DMS114 treated with DMSO at 0.1 percent for 48 hours (cell line): ENCODE measurements around the gene PHTF2.
"Not testable (repeated sequence)": the region's sequence is repeated elsewhere in the genome, so short reads cannot be mapped to it uniquely, and the experiment has no call there.

Experiments
- DNase-seq: peaks from one replicate; lab custom pipeline; 2025; ENCODE audit not compliant: unreplicated experiment; lab: John Stamatoyannopoulos, UW

The PHTF2 gene

DNA sequence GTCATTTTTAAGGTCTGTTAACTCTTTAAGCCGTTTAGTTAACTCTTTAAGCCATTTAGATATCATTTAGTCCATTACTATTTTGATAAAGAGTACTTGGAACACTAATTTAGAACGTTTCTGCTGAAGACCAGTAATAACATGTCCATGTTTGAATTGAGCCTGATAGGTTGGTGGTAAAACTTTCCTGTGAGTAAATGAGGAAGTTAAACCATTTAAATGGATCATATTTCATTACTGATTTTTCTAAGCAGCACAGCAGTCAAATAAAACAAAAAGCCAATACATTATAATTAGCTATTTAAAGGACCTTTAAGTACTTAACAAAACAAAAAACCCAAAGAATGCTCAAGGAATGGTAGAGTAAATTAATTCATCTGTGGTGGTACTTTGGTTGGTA is 29.4 kb downstream of the PHTF2 start:
- no peak for DNase-seq

DNA sequence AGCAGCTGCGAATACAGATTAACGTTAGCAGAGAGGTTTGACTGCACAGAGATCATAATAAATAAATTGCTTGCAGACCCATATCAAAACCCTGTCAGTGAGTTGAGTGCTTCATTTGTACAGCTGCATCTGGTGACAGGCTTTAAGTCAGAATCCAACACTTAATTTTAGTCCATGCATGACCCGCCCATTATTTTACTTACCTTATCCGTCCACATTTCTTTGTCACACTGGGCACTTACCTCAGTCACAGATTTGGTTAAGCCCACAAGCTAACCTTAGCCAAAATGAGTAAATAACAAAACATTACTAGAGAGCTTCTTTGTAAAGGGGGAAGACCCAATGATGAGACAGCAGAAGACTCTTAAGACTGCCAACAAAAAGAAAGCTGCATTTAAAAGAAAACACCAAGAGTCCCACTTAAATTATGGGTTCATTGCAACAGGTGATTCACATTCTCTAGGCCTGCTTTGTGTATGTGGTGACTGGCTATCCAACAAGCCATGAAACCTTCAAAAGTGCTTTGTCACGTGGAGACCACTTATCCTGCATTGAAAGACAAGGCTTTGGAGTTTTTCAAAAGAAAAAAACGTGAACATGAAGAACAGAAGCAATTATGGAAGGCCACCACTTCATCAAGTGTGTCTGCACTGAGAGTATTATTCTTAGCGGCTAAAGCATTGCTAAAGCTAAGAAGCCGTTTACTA is 32.2 kb downstream of the PHTF2 start:
- DNase-seq = no peak

DNA sequence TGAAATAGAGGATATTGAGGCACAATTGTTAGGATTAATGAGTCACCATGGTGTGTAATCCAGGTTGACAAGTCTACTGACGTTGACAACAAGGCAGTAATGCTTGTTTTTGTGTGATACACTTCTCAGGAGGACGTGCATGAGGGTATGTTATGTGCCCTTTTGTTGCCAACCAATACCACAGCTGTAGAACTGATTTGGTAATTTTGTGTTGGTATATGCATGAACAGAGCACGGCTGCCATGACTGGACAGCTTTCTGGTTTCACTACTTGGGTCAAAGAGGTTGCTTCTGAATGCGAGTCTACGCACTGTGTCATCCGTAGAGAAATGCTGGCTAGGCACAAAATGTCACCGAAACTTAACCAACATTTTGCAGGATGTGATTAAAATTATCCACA is 32.9 kb downstream of the PHTF2 start:
- DNase-seq = no peak

DNA sequence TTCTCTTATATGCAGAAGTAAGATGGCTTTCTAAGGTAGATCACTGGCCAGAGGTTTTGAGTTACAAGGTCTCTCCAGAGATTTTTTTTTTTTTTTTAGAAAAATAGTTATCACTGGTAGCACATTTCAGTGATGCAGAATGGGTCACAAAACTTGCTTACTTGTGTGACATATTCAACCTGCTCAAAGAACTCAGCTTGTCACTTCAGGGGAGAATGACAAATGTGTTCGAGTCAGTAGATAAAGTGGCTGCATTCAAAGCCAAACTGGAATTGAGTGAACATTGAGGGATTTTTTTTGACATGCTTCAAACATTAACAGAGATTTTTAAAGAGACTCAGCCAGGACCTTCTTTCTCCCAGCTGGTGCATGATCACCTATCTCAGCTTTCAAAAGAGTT is 33.4 kb downstream of the PHTF2 start:
- no peak for DNase-seq

- DNase-seq = no peak
These were observed 34.6 kb downstream of the PHTF2 start for GRCh38 chr7:77833136-77833535.

DNA sequence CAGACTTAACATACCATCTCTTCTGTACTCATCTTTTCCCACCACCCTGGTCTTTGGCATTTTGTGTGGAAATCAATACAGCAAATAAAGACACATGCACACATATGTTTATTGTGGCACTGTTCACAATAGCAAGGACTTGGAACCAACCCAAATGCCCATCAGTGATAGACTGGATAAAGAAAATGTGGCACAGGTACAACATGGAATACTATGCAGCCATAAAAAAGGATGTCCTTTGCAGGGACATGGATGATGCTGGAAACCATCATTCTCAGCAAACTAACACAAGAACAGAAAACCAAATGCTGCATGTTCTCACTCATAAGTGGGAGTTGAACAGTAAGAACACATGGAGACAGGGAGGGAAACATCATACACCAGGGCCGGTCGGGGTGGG is 37.9 kb downstream of the PHTF2 start:
- DNase-seq = not testable (repeated sequence)

- DNase-seq = no peak
These were observed 38.7 kb downstream of the PHTF2 start for GRCh38 chr7:77837275-77837674.

- no peak for DNase-seq
These were observed 39.4 kb downstream of the PHTF2 start for GRCh38 chr7:77837966-77838365.

DNA sequence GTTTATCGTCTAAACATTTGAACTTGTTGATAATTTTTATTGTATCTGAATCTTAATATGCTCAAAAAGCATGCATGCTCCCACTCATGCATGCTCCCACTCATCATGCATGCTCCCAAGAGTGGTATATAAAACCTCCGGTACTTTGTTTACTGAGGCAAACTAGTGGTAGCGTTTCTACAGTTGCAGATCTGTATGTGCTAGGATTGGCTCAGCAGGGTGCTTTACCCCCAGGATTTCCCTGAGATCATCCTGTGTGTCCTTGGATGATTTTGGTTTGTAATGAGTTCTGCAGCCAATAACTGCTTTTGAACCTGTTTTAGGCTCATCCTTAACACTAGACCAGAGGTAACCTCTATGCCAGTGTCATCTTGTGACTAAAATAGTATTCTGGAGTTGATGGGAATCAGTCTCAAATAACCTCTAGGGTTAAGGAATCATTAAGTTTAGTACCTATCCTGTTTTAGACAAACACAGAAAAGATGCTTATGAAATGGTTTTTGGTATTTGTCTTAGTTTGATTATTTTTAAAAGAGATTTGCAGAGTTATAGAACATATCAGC is 40.4 kb downstream of the PHTF2 start:
- DNase-seq = no peak

DNA sequence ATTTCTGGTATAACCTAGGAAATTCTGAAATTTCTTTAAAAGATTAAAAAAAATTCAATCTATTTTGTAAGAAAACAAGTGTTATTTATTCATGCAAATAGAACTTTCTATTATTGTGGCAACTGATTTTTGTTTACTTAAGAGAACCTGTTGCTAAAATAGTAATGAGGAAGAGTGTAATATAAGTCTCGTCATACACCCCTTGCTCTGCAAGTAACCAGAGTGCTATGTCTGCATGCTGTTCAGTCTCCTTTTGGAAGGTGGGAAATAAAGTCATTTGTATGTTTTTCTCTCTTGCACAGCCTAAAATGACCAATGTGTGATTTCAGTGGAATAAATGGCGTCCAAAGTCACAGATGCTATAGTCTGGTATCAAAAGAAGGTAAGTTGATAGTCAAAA is 41.3 kb downstream of the PHTF2 start:
- DNase-seq = no peak

- no peak for DNase-seq
These were observed 44.6 kb downstream of the PHTF2 start for GRCh38 chr7:77843194-77843593.

DNA sequence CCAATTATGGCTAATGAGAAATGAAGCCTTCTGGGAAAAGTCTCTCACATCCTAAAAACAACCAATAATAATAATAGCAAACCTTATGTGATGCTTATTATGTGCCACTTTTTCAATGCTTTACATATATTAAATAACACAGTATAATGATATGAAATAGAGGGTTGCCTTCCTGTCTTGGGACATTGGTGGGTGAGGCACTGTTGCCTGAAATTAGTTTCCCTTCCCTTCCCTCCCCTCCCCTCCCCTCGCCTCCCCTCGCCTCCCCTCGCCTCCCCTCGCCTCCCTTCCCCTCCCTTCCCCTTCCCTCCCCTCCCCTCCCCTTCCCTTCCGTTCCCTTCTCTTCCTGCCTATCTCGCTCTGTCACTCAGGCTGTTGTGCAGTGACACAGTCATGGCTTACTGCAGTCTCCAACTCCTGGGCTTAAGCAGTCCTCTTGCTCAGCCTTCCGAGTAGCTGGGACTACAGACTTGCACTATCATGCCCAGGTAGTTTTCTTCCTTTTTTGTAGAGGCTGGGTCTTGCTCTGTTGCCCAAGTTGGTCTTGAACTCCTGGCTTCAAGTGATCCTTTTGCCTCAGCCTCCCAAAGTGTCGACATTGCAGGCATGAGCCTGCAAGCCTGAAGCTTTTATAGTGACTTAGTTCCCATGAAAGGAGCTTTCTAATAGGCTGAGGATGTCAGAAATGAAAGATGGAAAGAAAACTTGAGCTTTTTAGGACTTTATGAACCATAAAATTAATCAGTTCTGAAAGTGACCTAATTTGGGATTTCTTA is 47.9 kb downstream of the PHTF2 start:
- no peak for DNase-seq

GRCh38 chr7:77855371-77856083 is 57.0 kb downstream of the PHTF2 start:
- DNase-seq = no peak

- no peak for DNase-seq
These were observed 59.7 kb downstream of the PHTF2 start for GRCh38 chr7:77858278-77858677.

GRCh38 chr7:77859343-77859742 is 60.8 kb downstream of the PHTF2 start:
- no peak for DNase-seq

DNA sequence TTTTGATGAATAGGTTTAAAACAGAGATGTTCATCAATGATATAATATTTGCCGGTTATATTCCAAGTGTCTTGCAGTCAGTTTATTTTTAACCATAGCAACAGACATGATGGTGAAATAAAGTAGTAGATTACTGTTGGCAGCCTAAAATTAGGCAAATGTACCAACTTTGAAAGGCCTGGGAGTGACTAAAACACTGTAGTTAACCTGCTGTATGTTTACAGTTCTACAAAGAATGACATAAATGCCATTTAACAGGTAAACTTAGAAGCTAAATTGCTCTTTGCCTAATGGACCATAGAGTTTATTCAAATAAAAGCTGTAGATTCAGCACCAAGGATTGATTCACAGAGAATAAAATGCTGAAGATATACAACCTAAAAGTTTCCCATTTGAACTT is 64.1 kb downstream of the PHTF2 start:
- DNase-seq = no peak

- no peak for DNase-seq
These were observed 65.3 kb downstream of the PHTF2 start for GRCh38 chr7:77863860-77864259.

GRCh38 chr7:77866370-77866769 is 67.8 kb downstream of the PHTF2 start:
- no peak for DNase-seq

GRCh38 chr7:77866786-77867536 is 68.4 kb downstream of the PHTF2 start:
- no peak for DNase-seq

- no peak for DNase-seq
These were observed 68.9 kb downstream of the PHTF2 start for GRCh38 chr7:77867537-77867865.

GRCh38 chr7:77872256-77872655 is 73.7 kb downstream of the PHTF2 start:
- not testable (repeated sequence) for DNase-seq
